Gastrocnemius medialis (tissue), 4 donors: ENCODE results near the gene IL1R1.

ENCODE experiments used
- CTCF ChIP-seq, 5 experiments: fragments of 450-650 bp in 3 of 5; fragments of 200-600 bp in 2 of 5; sonication (generic) in 2 of 5; IDR thresholded peaks in 4 of 5; conservative IDR thresholded peaks in 1 of 5; 1 replicate in 4 of 5; 2 replicates in 1 of 5; pipeline ENCODE4 v1.5.1; 2016 to 2019; ENCODE audit warnings: antibody characterized with exemption in 5 of 5, mild to moderate bottlenecking in 3 of 5, moderate library complexity in 3 of 5
- POLR2A ChIP-seq, 2 donors: fragments of 450-650 bp; IDR thresholded peaks; one replicate each; pipeline ENCODE4 v1.6.1; 2017; ENCODE audit warnings: antibody characterized with exemption in 2 of 2, mild to moderate bottlenecking in 2 of 2, moderate library complexity in 2 of 2

GRCh38 chr2:102154946-102155702, 12.6 kb downstream of the IL1R1 start:
- TF ChIP-seq CTCF (IDR thresholded peaks at IDR 0.05 in 4 of 5, conservative IDR thresholded peaks at IDR 0.05 in 1 of 5) (no peak), POLR2A (IDR thresholded peaks at IDR 0.05) (no peak)
